Stomach (tissue), 9 donors: ENCODE results near the gene MUC22. TPM values are rescaled to one million over a fixed set of nuclear protein-coding genes. Genes with fewer than 3 reads are reported as not detected.

Source experiments
- DNase-seq, 2 donors: peaks; one replicate each; pipeline versions ENCODE4 v3.0.0 to v3.0.0-alpha.2; 2013 to 2019
- H3K27ac ChIP-seq, 5 donors: fragments of 200-600 bp in 4 of 5; sonication (generic) in 4 of 5; one replicate each; pipeline ENCODE4 v1.5.1; 2013 to 2019; ENCODE audit warnings: mild to moderate bottlenecking in 1 of 5, moderate library complexity in 1 of 5
- H3K27me3 ChIP-seq, 3 donors: fragments of 200-600 bp; sonication (generic); one replicate each; pipeline ENCODE4 v1.5.1; 2017 to 2019; ENCODE audit warnings: mixed run types in 1 of 3
- H3K36me3 ChIP-seq, 4 donors: fragments of 200-600 bp; sonication (generic); 1 replicate in 3 of 4; 2 replicates in 1 of 4; pipeline ENCODE4 v1.5.1; 2016 to 2019
- H3K4me1 ChIP-seq, 4 donors: fragments of 200-600 bp; sonication (generic); one replicate each; pipeline ENCODE4 v1.5.1; 2016 to 2019
- H3K4me3 ChIP-seq, 4 donors: fragments of 200-600 bp; sonication (generic) in 3 of 4; one replicate each; pipeline ENCODE4 v1.5.1; 2016 to 2019; ENCODE audit warnings: mild to moderate bottlenecking in 1 of 4
- H3K9me3 ChIP-seq, 4 donors: fragments of 200-600 bp; sonication (generic); one replicate each; pipeline ENCODE4 v1.5.1; 2016 to 2019
- CTCF ChIP-seq, 7 experiments: fragments of 450-650 bp in 4 of 7; fragments of 200-600 bp in 3 of 7; sonication (generic) in 3 of 7; IDR thresholded peaks; one replicate each; pipeline ENCODE4 v1.5.1; 2016 to 2019; ENCODE audit warnings: antibody characterized with exemption in 7 of 7, control low read depth in 2 of 7, mild to moderate bottlenecking in 1 of 7
- EP300 ChIP-seq: sonication (generic); formaldehyde crosslinking; IDR thresholded peaks from one replicate; pipeline ENCODE4 v1.6.1; 2017; ENCODE audit warnings: antibody characterized with exemption
- POLR2A ChIP-seq, 4 donors: fragments of 450-650 bp; IDR thresholded peaks; one replicate each; pipeline ENCODE4 v1.6.1; 2016; ENCODE audit warnings: antibody characterized with exemption in 4 of 4, control low read depth in 2 of 4, mild to moderate bottlenecking in 1 of 4, moderate library complexity in 1 of 4
- POLR2AphosphoS5 ChIP-seq, 3 donors: sonication (generic); formaldehyde crosslinking; IDR thresholded peaks; one replicate each; pipeline ENCODE4 v1.6.1; 2016; ENCODE audit warnings: antibody characterized with exemption in 3 of 3
- WGBS, 5 donors: extraction: QIAGEN DNeasy Blood & Tissue Kit in 3 of 5; methylation state at CpG; one replicate each; pipeline versions ENCODE4 v1.1.5 to v1.1.7; 2013 to 2018; 5-methylcytosine and 5-hydroxymethylcytosine counted together
- intact Hi-C: fragments of 100-400 bp; cut with DNase I; formaldehyde crosslinking; loops from one replicate; pipeline ENCODE4 v1.15.1; 2023; ENCODE audit warnings: low total_unique reads
- polyA plus RNA-seq, 3 donors: library from polyadenylated mRNA; stranded (reverse); fragments of 200-250 nt; gene quantifications; one replicate each; pipeline ENCODE4 v1.2.3, GENCODE V29; 2013
- total RNA-seq, 5 donors: library from RNA; depleted of rRNA; stranded (reverse); fragments of >200 nt; gene quantifications; one replicate each; pipeline versions ENCODE4 v1.1.0 to v1.2.3, GENCODE V29; 2014 to 2016
- donor health status: healthy with polysubstance abuse.
- donor health status: Bipolar disorder and iron deficiency.
- donor health status: healthy.

Gene MUC22
- total and polyA plus RNA-seq, 8 donors = 0.65 TPM; not detected in 7

- 85 to 99% (median 96%) methylated on average over 4 of the region's 4 CpGs for WGBS, 5 donors
- TF ChIP-seq CTCF (IDR thresholded peaks at IDR 0.05) = no peak
- no peak for TF ChIP-seq POLR2A (IDR thresholded peaks at IDR 0.05)
- TF ChIP-seq EP300 = no peak
- no peak for TF ChIP-seq POLR2AphosphoS5 (IDR thresholded peaks at IDR 0.05)
Measured at GRCh38 chr6:30972816-30973215, 37.5 kb upstream of the MUC22 start.

GRCh38 chr6:30974490-30975252 lies 35.6 kb upstream of the MUC22 start:
- Histone ChIP-seq H3K4me3 (no peak overlapping the region), H3K4me1 (peaks cover 0 to 9% (median 2%) of the 10 kb centered on the region in 4 donors), H3K27me3 (peaks cover 0 to 10% (median 0%) of the 10 kb centered on the region in 3 donors), H3K27ac (no peak overlapping the region), H3K9me3 (no peaks in the 10 kb centered on the region), H3K36me3 (no peaks in the 10 kb centered on the region)
- intact Hi-C loops = no loop called here
- no peak for TF ChIP-seq POLR2A (IDR thresholded peaks at IDR 0.05)
- TF ChIP-seq CTCF (IDR thresholded peaks at IDR 0.05) = no peak
- 53 to 90% (median 83%) methylated on average over 4 of the region's 4 CpGs for WGBS, 5 donors
- DNase-seq = no peak

More at GRCh38 chr6:30972816-30973215, 37.5 kb upstream of the MUC22 start:
- no peak overlapping the region for H3K4me3 ChIP-seq
- intact Hi-C loops = no loop called here
- no peaks in the 10 kb centered on the region for H3K4me1 ChIP-seq
- H3K9me3 ChIP-seq = no peaks in the 10 kb centered on the region
- DNase-seq = no peak
- H3K36me3 ChIP-seq = no peaks in the 10 kb centered on the region
- H3K27ac ChIP-seq = no peak overlapping the region
- H3K27me3 ChIP-seq = peaks cover 0 to 10% (median 0%) of the 10 kb centered on the region in 3 donors

- H3K4me3 ChIP-seq = no peak overlapping the region
- no peak for TF ChIP-seq POLR2A (IDR thresholded peaks at IDR 0.05)
- no peak for TF ChIP-seq CTCF (IDR thresholded peaks at IDR 0.05)
- TF ChIP-seq EP300 = no peak
- TF ChIP-seq POLR2AphosphoS5 (IDR thresholded peaks at IDR 0.05) = no peak
- no peak overlapping the region for H3K27ac ChIP-seq
Measured at GRCh38 chr6:30979141-30979540, 31.1 kb upstream of the MUC22 start.

GRCh38 chr6:30979690-30980089 lies 30.6 kb upstream of the MUC22 start:
- H3K4me3 ChIP-seq = no peak overlapping the region
- no peaks in the 10 kb centered on the region for H3K36me3 ChIP-seq
- H3K27me3 ChIP-seq = no peaks in the 10 kb centered on the region
- 68 to 79% (median 75%) methylated on average over 4 of the region's 4 CpGs for WGBS, 5 donors
- no peak overlapping the region for H3K27ac ChIP-seq
- no peaks in the 10 kb centered on the region for H3K9me3 ChIP-seq
- intact Hi-C loops = no loop called here
- H3K4me1 ChIP-seq = peaks cover 0 to 24% (median 18%) of the 10 kb centered on the region in 4 donors
- no peak for DNase-seq
- no peak for TF ChIP-seq EP300
- TF ChIP-seq CTCF (IDR thresholded peaks at IDR 0.05) = no peak
- no peak for TF ChIP-seq POLR2A (IDR thresholded peaks at IDR 0.05)
- no peak for TF ChIP-seq POLR2AphosphoS5 (IDR thresholded peaks at IDR 0.05)

More at GRCh38 chr6:30979141-30979540, 31.1 kb upstream of the MUC22 start:
- Histone ChIP-seq H3K27me3 (no peaks in the 10 kb centered on the region), H3K36me3 (no peaks in the 10 kb centered on the region), H3K4me1 (peaks cover 0 to 24% (median 18%) of the 10 kb centered on the region in 4 donors), H3K9me3 (no peaks in the 10 kb centered on the region)
- DNase-seq = peak in 1 of 2 donors; percentile 32
- 46 to 75% (median 50%) methylated on average over 1 of the region's 1 CpG for WGBS, 5 donors
- intact Hi-C loops = no loop called here
